PC-9 (cell line): ENCODE measurements around the gene GPR142.

Experiments used
- EZH2 ChIP-seq: fragments of 200-600 bp; sonication (generic); IDR thresholded peaks from 2 replicates; pipeline ENCODE4 v1.8.0; 2017; ENCODE audit warnings: antibody characterized with exemption, low read depth
- TF ChIP-seq, protein P1 (sequence below): fragments of 200-600 bp; sonication (generic); conservative IDR thresholded peaks from 2 replicates; pipeline ENCODE4 v1.6.1; 2017; ENCODE audit warnings: mixed run types, antibody characterized with exemption, mild to moderate bottlenecking, moderate library complexity

DNA sequence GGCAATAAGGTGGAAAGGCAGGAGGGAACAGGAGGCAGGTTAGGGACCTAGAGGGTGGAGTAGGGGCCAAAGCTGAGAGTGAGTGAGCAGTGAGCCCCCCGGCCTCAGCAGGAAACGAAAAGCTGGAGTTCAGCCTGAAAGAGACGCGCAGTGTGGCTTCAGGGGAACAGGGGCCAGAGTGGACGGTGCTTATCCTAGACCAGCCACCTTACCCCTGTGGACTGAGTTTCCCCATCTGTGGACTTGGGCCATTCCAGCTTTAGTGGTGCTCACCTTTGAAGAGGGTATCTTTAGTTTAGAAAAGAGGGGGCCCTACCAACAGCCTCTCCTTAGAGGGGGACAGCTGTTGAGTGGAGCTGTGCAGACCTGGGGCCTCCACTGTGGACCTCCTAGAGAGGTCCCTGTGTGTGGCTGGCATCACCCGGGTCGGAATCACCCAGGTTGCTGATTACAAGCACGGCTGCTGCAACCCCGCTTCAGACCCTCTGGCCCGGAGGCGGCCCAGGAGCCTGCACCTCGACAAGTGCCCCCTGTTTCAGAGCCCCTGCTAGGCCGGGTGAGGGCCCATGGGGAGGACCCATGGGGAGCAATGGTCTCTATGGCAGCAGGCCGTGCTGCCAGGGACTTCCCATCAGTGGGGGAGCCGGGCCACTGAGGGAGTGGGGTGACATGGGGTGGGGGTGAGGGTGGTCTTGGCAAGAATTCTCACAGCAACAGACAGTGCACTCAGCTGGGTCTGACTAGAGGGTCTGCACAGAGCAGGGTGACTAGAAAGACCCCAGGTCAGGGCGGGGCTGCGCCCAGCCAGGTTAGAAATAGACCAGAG lies 2.6 kb downstream of the GPR142 start:
- TF ChIP-seq, protein P1, sequence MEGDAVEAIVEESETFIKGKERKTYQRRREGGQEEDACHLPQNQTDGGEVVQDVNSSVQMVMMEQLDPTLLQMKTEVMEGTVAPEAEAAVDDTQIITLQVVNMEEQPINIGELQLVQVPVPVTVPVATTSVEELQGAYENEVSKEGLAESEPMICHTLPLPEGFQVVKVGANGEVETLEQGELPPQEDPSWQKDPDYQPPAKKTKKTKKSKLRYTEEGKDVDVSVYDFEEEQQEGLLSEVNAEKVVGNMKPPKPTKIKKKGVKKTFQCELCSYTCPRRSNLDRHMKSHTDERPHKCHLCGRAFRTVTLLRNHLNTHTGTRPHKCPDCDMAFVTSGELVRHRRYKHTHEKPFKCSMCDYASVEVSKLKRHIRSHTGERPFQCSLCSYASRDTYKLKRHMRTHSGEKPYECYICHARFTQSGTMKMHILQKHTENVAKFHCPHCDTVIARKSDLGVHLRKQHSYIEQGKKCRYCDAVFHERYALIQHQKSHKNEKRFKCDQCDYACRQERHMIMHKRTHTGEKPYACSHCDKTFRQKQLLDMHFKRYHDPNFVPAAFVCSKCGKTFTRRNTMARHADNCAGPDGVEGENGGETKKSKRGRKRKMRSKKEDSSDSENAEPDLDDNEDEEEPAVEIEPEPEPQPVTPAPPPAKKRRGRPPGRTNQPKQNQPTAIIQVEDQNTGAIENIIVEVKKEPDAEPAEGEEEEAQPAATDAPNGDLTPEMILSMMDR, result no peak
- no peak for TF ChIP-seq EZH2
